SH-SY5Y (cell line): Measurements from ENCODE around the gene PLA2G6.

ENCODE experiments used
- GATA2 ChIP-seq: IDR thresholded peaks from 2 replicates; pipeline ENCODE4 v1.6.1; 2011; ENCODE audit warnings: mild to moderate bottlenecking, low read depth, low read length
- GATA3 ChIP-seq: IDR thresholded peaks from 2 replicates; pipeline ENCODE4 v1.6.1; 2011; ENCODE audit warnings: low read depth, mild to moderate bottlenecking, low read length, moderate library complexity

GRCh38 chr22:38081636-38081940 lies 100.0 kb downstream of the PLA2G6 start:
- TF ChIP-seq GATA2 (no peak), GATA3 (no peak)
